GM21529 (cell line): ENCODE data around the gene OLFM4.
A peak's percentile ranks its signal among the peaks of the same experiment; 100 is the strongest.
"Not testable (repeated sequence)": the region's sequence is repeated elsewhere in the genome, so short reads cannot be mapped to it uniquely, and the experiment has no call there.

Experiments used
- ATAC-seq: cut with Tn5 transposase; IDR thresholded peaks from one replicate; pipeline ENCODE4 v1.9.1; 2021; ENCODE audit not compliant: unreplicated experiment

The OLFM4 gene

GRCh38 chr13:53028637-53029203, at the start of gene OLFM4:
TSS of gene OLFM4 (plus strand) at chr13:53028813. CDS start at chr13:53028837, 24 bp downstream.
- ATAC-seq: no peak

GRCh38 chr13:52978989-52979388, 49.6 kb upstream of the OLFM4 start:
- no peak for ATAC-seq

GRCh38 chr13:52980695-52981094, 47.9 kb upstream of the OLFM4 start:
- no peak for ATAC-seq

GRCh38 chr13:52983836-52984235, 44.8 kb upstream of the OLFM4 start:
- ATAC-seq: no peak

- no peak for ATAC-seq
These were observed 43.7 kb upstream of the OLFM4 start for GRCh38 chr13:52984881-52985363.

DNA sequence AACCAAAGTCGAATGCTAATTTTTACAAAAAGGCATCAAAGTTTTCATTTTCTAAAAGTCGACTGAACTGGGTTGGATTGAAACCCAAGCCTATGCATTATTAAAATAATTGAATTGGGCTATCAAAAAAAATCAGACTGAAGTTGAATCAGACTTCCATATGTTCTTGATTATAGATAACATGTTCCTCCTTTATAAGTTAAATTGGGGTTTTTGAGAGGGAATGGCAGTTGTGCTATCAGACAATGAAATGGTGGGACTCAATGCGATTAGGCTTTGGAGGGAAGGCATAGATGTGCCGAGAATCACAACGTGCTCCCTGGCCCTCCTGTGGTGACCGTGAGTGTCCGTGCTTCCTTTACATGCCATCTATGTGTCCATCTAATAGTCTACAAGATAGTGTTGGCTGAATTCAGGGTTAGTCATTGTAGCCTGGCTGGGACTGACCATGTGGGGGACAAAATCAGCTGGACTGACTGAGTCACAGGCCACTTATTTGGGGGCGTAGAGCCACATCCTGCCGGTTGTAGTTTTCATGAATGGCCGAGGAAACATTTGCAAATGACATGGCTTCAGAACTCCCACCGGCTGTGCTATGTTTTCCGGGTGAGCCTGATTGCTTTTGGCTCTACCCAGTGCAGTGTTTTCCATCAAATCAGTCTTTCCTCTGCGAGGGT, 37.1 kb upstream of the OLFM4 start:
- no peak for ATAC-seq

- ATAC-seq: no peak
These were observed 36.5 kb upstream of the OLFM4 start for GRCh38 chr13:52992110-52992509.

DNA sequence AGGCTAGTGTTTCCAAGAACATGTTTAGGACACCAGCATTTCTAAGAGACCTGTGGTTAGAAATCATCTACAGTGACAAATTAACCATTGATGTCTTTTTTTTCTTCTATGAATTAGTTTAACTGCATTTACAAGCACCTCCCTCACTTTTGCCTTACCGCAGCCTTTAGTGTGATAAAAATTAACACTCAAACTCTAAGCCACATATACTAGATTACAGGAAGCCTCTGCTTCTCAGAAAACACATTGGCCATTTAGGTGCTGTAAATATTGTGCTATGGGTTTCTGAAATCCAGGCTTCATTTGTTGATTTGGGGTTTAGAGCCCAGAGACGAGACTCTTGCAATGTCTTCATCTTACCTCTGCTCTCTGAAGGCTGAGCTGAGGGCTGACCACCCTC, 34.6 kb upstream of the OLFM4 start:
- ATAC-seq: no peak

GRCh38 chr13:52994865-52995264, 33.7 kb upstream of the OLFM4 start:
- no peak for ATAC-seq

- ATAC-seq: no peak
These were observed 32.7 kb upstream of the OLFM4 start for GRCh38 chr13:52995946-52996345.

DNA sequence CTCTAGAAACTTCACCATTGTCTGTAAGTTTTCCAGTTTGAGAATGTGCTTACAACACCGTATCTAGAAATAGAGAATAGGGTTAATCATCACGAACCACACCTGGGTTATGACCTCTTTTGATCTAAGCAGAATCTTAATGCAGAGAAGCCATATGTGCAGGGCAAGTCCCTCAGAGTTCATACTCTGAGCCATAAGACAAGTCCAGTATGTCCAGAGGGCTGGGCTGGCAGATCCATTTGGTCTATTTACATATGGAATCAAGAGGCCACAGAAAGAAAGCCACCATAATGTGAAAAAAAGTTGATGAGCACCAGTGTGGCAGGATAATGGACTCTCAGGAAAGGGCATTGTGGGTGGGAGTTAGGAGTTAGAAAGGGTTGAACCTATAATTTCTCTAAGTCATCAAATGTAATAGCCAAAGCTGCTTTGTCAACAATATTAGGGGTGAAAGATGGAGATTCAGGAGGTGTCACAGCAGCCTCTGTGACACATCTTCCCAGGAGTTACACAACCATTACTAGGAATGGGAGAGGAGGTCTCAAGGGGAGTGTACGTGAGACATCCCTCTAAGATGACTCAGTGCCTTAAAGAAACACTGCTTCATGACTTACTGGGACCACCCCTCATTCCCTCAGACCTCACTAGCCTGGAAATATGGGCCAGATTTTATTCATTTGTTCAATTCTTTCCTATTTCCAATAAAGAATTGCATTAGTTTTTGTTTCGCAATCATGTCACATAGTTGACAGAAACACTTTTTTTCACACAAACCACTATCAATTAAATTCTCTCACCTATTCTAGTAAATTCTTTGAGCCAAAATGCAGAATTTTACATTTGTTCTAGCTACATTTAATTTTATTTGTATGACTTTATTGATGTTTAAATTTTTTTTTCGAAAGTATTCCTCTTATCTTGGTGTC, 30.4 kb upstream of the OLFM4 start:
- no peak for ATAC-seq

GRCh38 chr13:52999093-52999696, 29.4 kb upstream of the OLFM4 start:
- ATAC-seq: no peak

- no peak for ATAC-seq
These were observed 27.0 kb upstream of the OLFM4 start for GRCh38 chr13:53001444-53002225.

- no peak for ATAC-seq
These were observed 24.0 kb upstream of the OLFM4 start for GRCh38 chr13:53004573-53004972.

GRCh38 chr13:53005626-53006025, 23.0 kb upstream of the OLFM4 start:
- no peak for ATAC-seq

DNA sequence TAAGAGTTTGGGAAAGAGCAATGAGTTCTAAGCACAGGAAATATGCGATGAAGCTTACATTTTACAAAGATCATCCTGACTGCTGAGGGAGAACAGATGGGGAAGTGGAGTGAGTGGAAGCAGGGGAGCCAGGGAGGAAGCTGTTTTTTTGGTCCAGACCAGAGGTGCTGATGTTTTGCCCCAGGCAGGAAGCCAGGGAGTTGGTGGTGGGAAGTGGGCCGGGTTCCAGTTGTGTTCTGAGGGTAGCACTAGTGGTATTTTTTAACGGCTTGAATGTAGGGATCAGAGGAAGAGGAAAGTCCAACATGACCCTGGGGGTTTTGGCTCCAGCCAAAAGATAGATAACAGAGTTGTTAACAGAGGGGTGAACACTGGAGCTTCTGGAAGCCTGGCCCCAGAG, 20.7 kb upstream of the OLFM4 start:
- ATAC-seq: no peak

- no peak for ATAC-seq
These were observed 18.1 kb upstream of the OLFM4 start for GRCh38 chr13:53010374-53011105.

GRCh38 chr13:53012707-53013106, 15.9 kb upstream of the OLFM4 start:
- ATAC-seq: peak; percentile 69

DNA sequence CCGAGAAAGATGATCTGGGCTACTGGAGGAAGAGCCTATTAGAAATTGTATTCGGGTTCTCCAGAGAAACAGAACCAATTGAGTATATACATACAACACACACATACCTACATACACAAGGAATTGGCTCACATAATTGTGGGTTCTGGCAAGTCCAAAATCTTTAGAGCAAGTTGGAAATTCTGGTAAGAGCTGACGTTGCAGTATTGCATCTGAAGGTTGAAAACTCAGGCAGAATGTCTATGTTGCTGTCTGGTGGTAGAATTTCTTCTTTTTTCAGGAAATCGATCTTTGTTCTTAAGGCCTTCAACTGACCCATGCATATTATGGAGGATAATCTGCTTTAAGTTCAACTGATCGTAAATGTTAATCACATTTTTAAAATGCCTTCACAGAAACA, 15.5 kb upstream of the OLFM4 start:
- ATAC-seq: no peak

- ATAC-seq: not testable (repeated sequence)
These were observed 14.6 kb upstream of the OLFM4 start for GRCh38 chr13:53014018-53014417.
